Tibial nerve (tissue), 4 donors: ENCODE results near the gene PLEKHO2.

Experiments used
- CTCF ChIP-seq, 5 experiments: fragments of 200-600 bp in 3 of 5; fragments of 450-650 bp in 2 of 5; sonication (generic) in 3 of 5; IDR thresholded peaks; one replicate each; pipeline ENCODE4 v1.5.1; 2016 to 2019; ENCODE audit warnings: antibody characterized with exemption in 5 of 5, mild to moderate bottlenecking in 3 of 5, moderate library complexity in 2 of 5
- EP300 ChIP-seq, 2 donors: sonication (generic); formaldehyde crosslinking; IDR thresholded peaks; one replicate each; pipeline ENCODE4 v1.6.1; 2017; ENCODE audit warnings: antibody characterized with exemption in 2 of 2, mild to moderate bottlenecking in 1 of 2
- POLR2A ChIP-seq, 2 donors: fragments of 450-650 bp; IDR thresholded peaks; one replicate each; pipeline ENCODE4 v1.6.1; 2017; ENCODE audit warnings: antibody characterized with exemption in 2 of 2, mild to moderate bottlenecking in 2 of 2, moderate library complexity in 2 of 2

- TF ChIP-seq POLR2A (IDR thresholded peaks at IDR 0.05) (no peak), EP300 (IDR thresholded peaks at IDR 0.05) (no peak), CTCF (IDR thresholded peaks at IDR 0.05) (no peak)
Measured at GRCh38 chr15:64844576-64845145, 2.9 kb downstream of the PLEKHO2 start.
